Left lung (tissue), 10 donors: ENCODE data around the gene DAZAP2. TPM values are rescaled to one million over a fixed set of nuclear protein-coding genes. Genes with fewer than 3 reads are reported as not detected.
"Not testable (repeated sequence)": the region's sequence is repeated elsewhere in the genome, so short reads cannot be mapped to it uniquely, and the experiment has no call there.

ENCODE experiments used
- ATAC-seq: fragments of 200-7000 bp; cut with Tn5 transposase; one replicate; pipeline ENCODE4 v1.9.1; 2020; ENCODE audit warnings: moderate library complexity
- DNase-seq, 4 donors: peaks; one replicate each; pipeline ENCODE4 v3.0.0-alpha.2; 2013 to 2020
- H3K27ac ChIP-seq, 2 donors: fragments of 200-600 bp; sonication (generic) in 1 of 2; one replicate each; pipeline versions ENCODE4 v1.5.0 to v1.8.0; 2020 to 2021
- H3K27me3 ChIP-seq, 2 donors: fragments of 200-600 bp; sonication (generic) in 1 of 2; one replicate each; pipeline versions ENCODE4 v1.5.0 to v1.8.0; 2020 to 2021
- H3K36me3 ChIP-seq, 2 donors: fragments of 200-600 bp; sonication (generic) in 1 of 2; one replicate each; pipeline versions ENCODE4 v1.5.0 to v1.8.0; 2020 to 2021
- H3K4me1 ChIP-seq, 2 donors: fragments of 200-600 bp; one replicate each; pipeline ENCODE4 v1.8.0; 2021
- H3K4me3 ChIP-seq, 2 donors: fragments of 200-600 bp; sonication (generic) in 1 of 2; one replicate each; pipeline versions ENCODE4 v1.5.0 to v1.8.0; 2020 to 2021; ENCODE audit warnings: mild to moderate bottlenecking in 1 of 2
- H3K9me3 ChIP-seq, 2 donors: fragments of 200-600 bp; sonication (generic) in 1 of 2; one replicate each; pipeline versions ENCODE4 v1.5.0 to v1.8.0; 2020 to 2021
- CTCF ChIP-seq, 2 donors: fragments of 200-600 bp; sonication (generic) in 1 of 2; IDR thresholded peaks; one replicate each; pipeline versions ENCODE4 v1.5.0 to v1.8.0; 2021; ENCODE audit warnings: antibody characterized with exemption in 2 of 2
- intact Hi-C, 2 donors: fragments of 100-400 bp; cut with DNase I; formaldehyde crosslinking; loops; one replicate each; pipeline versions ENCODE4 v1.11.2 to v1.14.2; 2022
- polyA plus RNA-seq, 6 donors: library from polyadenylated mRNA; unstranded; fragments of 120-200 nt; gene quantifications; one replicate each; pipeline ENCODE4 v1.2.1, GENCODE V29; 2013; ENCODE audit not compliant: insufficient read length in 6 of 6
- total RNA-seq, 2 donors: library from RNA; stranded (reverse); fragmentation: NEBNext Ultra II Directional; extraction: Animal tissue kit (Norgen Biotek cat#: 25700); gene quantifications; one replicate each; pipeline ENCODE4 v1.2.1, GENCODE V29; 2021
- donor health status: DM: no; HTN: yes; CAD: no.
- donor health status: DM: no; HTN: no; CAD: no.

The DAZAP2 gene
- total and polyA plus RNA-seq, 8 donors = 184 to 224 (median 212) TPM

DNA sequence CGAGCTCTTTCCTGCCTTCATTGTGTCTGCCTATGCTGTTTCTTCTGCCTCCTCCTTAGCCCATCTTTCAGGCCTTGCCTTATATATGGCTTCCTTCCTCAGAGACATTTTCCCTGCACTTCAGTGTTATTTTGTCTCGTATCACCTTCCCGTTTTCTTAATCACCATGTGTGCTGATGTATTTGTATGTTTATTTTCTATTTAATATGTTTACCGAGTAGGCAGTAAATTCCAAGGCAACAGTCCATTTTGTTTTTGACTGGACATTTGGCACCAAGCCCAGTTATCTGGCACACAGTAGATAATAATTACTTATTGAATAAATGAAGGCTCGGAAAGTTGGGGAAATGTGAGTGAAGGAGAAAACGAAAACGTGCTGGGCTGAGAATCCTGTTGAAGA is 16.2 kb upstream of the DAZAP2 start:
- no peak for ATAC-seq
- no peak overlapping the region for H3K4me3 ChIP-seq
- H3K9me3 ChIP-seq = no peaks in the 10 kb centered on the region
- H3K36me3 ChIP-seq = no peaks in the 10 kb centered on the region
- peaks cover 10 to 13% of the 10 kb centered on the region in 2 donors for H3K4me1 ChIP-seq
- no peak overlapping the region for H3K27ac ChIP-seq
- no peaks in the 10 kb centered on the region for H3K27me3 ChIP-seq
- TF ChIP-seq CTCF (IDR thresholded peaks at IDR 0.05) = no peak
- DNase-seq = no peak
- intact Hi-C loops = no loop called here

GRCh38 chr12:51224625-51225024 is 14.0 kb upstream of the DAZAP2 start:
- no peaks in the 10 kb centered on the region for H3K27me3 ChIP-seq
- no peak overlapping the region for H3K27ac ChIP-seq
- intact Hi-C loops = no loop called here
- TF ChIP-seq CTCF (IDR thresholded peaks at IDR 0.05) = no peak
- H3K4me3 ChIP-seq = no peak overlapping the region
- H3K9me3 ChIP-seq = no peaks in the 10 kb centered on the region
- no peak for DNase-seq
- no peaks in the 10 kb centered on the region for H3K36me3 ChIP-seq
- ATAC-seq = no peak
- no peaks in the 10 kb centered on the region for H3K4me1 ChIP-seq

- no peak for TF ChIP-seq CTCF (IDR thresholded peaks at IDR 0.05)
- DNase-seq = no peak
- no peaks in the 10 kb centered on the region for H3K36me3 ChIP-seq
- intact Hi-C loops = no loop called here
- H3K4me1 ChIP-seq = no peaks in the 10 kb centered on the region
- H3K4me3 ChIP-seq = no peak overlapping the region
- no peaks in the 10 kb centered on the region for H3K9me3 ChIP-seq
- H3K27ac ChIP-seq = no peak overlapping the region
- no peak for ATAC-seq
- H3K27me3 ChIP-seq = no peaks in the 10 kb centered on the region
Measured at GRCh38 chr12:51225234-51225633, 13.4 kb upstream of the DAZAP2 start.

- intact Hi-C loops = no loop called here
- Histone ChIP-seq H3K9me3 (no peaks in the 10 kb centered on the region), H3K36me3 (no peaks in the 10 kb centered on the region), H3K4me3 (no peak overlapping the region), H3K27ac (no peak overlapping the region), H3K4me1 (no peaks in the 10 kb centered on the region), H3K27me3 (no peaks in the 10 kb centered on the region)
- DNase-seq (no peak), ATAC-seq (no peak)
- no peak for TF ChIP-seq CTCF (IDR thresholded peaks at IDR 0.05)
Measured at GRCh38 chr12:51225771-51226170, 12.9 kb upstream of the DAZAP2 start.

GRCh38 chr12:51227112-51227511 is 11.5 kb upstream of the DAZAP2 start:
- H3K36me3 ChIP-seq, H3K4me3 ChIP-seq, ATAC-seq, H3K27ac ChIP-seq, intact Hi-C loops, DNase-seq, H3K27me3 ChIP-seq, H3K9me3 ChIP-seq, H3K4me1 ChIP-seq: not testable (repeated sequence)

GRCh38 chr12:51227962-51228361 is 10.7 kb upstream of the DAZAP2 start:
- H3K27me3 ChIP-seq = no peaks in the 10 kb centered on the region
- no peak for TF ChIP-seq CTCF (IDR thresholded peaks at IDR 0.05)
- H3K4me3 ChIP-seq = no peak overlapping the region
- H3K9me3 ChIP-seq = no peaks in the 10 kb centered on the region
- no peak overlapping the region for H3K27ac ChIP-seq
- ATAC-seq = no peak
- intact Hi-C loops = no loop called here
- no peaks in the 10 kb centered on the region for H3K36me3 ChIP-seq
- no peak for DNase-seq
- H3K4me1 ChIP-seq = no peaks in the 10 kb centered on the region
